Prostate gland (tissue), 2 donors: ENCODE results near the gene GET3. TPM values are rescaled to one million over a fixed set of nuclear protein-coding genes. Genes with fewer than 3 reads are reported as not detected.
"Not testable (repeated sequence)": the region's sequence is repeated elsewhere in the genome, so short reads cannot be mapped to it uniquely, and the experiment has no call there.

ENCODE experiments used
- DNase-seq: peaks from one replicate; pipeline ENCODE4 v3.0.0-alpha.2; 2019; ENCODE audit warnings: low spot score
- H3K27ac ChIP-seq, 2 donors: fragments of 200-600 bp; sonication (generic); 2 replicates each; pipeline ENCODE4 v1.5.1; 2017 to 2019
- H3K27me3 ChIP-seq: fragments of 200-600 bp; sonication (generic); replicated peaks from 2 replicates; pipeline ENCODE4 v1.5.1; 2019; ENCODE audit not compliant: insufficient read depth
- H3K36me3 ChIP-seq, 2 donors: fragments of 200-600 bp; sonication (generic); 1 replicate in 1 of 2; 2 replicates in 1 of 2; pipeline versions ENCODE4 v1.5.1 to v1.8.1; 2017 to 2019
- H3K4me1 ChIP-seq: fragments of 200-600 bp; sonication (generic); replicated peaks from 2 replicates; pipeline ENCODE4 v1.5.1; 2019
- H3K4me3 ChIP-seq, 2 donors: fragments of 200-600 bp; sonication (generic); 2 replicates each; pipeline ENCODE4 v1.5.1; 2017 to 2019
- H3K9me3 ChIP-seq: fragments of 200-600 bp; sonication (generic); 2 replicates; pipeline ENCODE4 v1.5.1; 2017
- CTCF ChIP-seq, 4 experiments: fragments of 200-600 bp in 2 of 4; fragments of 450-650 bp in 2 of 4; sonication (generic) in 2 of 4; IDR thresholded peaks; 1 replicate in 3 of 4; 2 replicates in 1 of 4; pipeline ENCODE4 v1.5.1; 2016 to 2019; ENCODE audit warnings: antibody characterized with exemption in 4 of 4, mild to moderate bottlenecking in 2 of 4, moderate library complexity in 2 of 4
- POLR2A ChIP-seq: fragments of 450-650 bp; IDR thresholded peaks from one replicate; pipeline ENCODE4 v1.6.1; 2016; ENCODE audit warnings: antibody characterized with exemption, mild to moderate bottlenecking
- POLR2AphosphoS5 ChIP-seq: sonication (generic); formaldehyde crosslinking; IDR thresholded peaks from one replicate; pipeline ENCODE4 v1.6.1; 2017; ENCODE audit warnings: antibody characterized with exemption
- WGBS: methylation state at CpG from one replicate; pipeline ENCODE4 v1.1.5; 2018; 5-methylcytosine and 5-hydroxymethylcytosine counted together
- intact Hi-C: fragments of 100-400 bp; cut with DNase I; formaldehyde crosslinking; loops from one replicate; pipeline ENCODE4 v1.14.2; 2022
- total RNA-seq, 2 donors: library from RNA; depleted of rRNA; stranded (reverse); fragments of >200 nt; gene quantifications; one replicate each; pipeline ENCODE4 v1.1.0, GENCODE V29; 2016

Gene GET3
- total RNA-seq, 2 donors from 2014 or later, result 65.4 to 82.1 TPM

GRCh38 chr19:12695096-12695495, 42.2 kb upstream of the GET3 start:
- 86% methylated on average over 2 of the region's 2 CpGs for WGBS
- Histone ChIP-seq H3K36me3 (no peaks in the 10 kb centered on the region), H3K4me3 (no peak overlapping the region), H3K27me3 (no peaks in the 10 kb centered on the region), H3K27ac (no peak overlapping the region), H3K4me1 (peaks cover 9% of the 10 kb centered on the region), H3K9me3 (no peaks in the 10 kb centered on the region)
- intact Hi-C loops, result no loop called here
- DNase-seq, result no peak
- no peak for TF ChIP-seq POLR2A

- Histone ChIP-seq H3K27ac (no peak overlapping the region), H3K9me3 (no peaks in the 10 kb centered on the region), H3K27me3 (no peaks in the 10 kb centered on the region), H3K4me3 (peak overlapping the region; percentile 47 to 77), H3K36me3 (peaks cover 0 to 1% of the 10 kb centered on the region in 2 donors), H3K4me1 (peaks cover 9% of the 10 kb centered on the region)
- WGBS, result 92% methylated on average over 1 of the region's 1 CpG
- intact Hi-C loops, result no loop called here
- TF ChIP-seq CTCF (IDR thresholded peaks at IDR 0.05) (no peak), POLR2AphosphoS5 (no peak), POLR2A (no peak)
- no peak for DNase-seq
These were observed 41.8 kb upstream of the GET3 start for GRCh38 chr19:12695514-12695913.

DNA sequence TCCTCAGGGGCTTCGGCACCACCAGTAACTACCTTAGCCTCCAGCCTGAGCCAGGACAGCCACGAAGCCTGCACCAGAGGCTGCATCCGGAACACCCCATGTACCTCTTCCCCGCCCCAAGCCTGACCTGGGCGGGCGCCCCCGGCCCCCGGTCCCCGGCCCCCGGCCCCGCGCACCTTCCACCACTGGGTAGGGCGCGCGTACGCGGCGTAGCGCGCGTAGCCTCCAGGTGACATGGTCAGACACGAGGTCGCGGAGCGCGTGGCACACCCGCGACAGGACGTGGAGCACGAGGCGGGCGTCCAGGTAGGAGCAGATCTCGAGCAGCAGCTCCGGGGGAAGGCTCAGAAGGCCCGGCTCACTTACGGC, 41.3 kb upstream of the GET3 start:
- peaks cover 9% of the 10 kb centered on the region for H3K4me1 ChIP-seq
- no peak for TF ChIP-seq POLR2A
- TF ChIP-seq POLR2AphosphoS5, result no peak
- no peak for TF ChIP-seq CTCF (IDR thresholded peaks at IDR 0.05)
- WGBS, result 5% methylated on average over 33 of the region's 36 CpGs
- H3K9me3 ChIP-seq, result no peaks in the 10 kb centered on the region
- no peak overlapping the region for H3K27ac ChIP-seq
- DNase-seq, result no peak
- H3K4me3 ChIP-seq, result peak overlapping the region; percentile 47 to 77
- intact Hi-C loops, result no loop called here
- peaks cover 0 to 6% of the 10 kb centered on the region in 2 donors for H3K36me3 ChIP-seq
- no peaks in the 10 kb centered on the region for H3K27me3 ChIP-seq

- H3K9me3 ChIP-seq, result no peaks in the 10 kb centered on the region
- intact Hi-C loops, result no loop called here
- peak within 1 kb of the TSS; percentile 47 to 77 for H3K4me3 ChIP-seq
- peaks cover 9% of the 10 kb centered on the region for H3K4me1 ChIP-seq
- peak; percentile 34 for TF ChIP-seq POLR2A
- peak; percentile 99 for TF ChIP-seq POLR2AphosphoS5
- peak in 1 of 4 experiments; percentile 33 for TF ChIP-seq CTCF (IDR thresholded peaks at IDR 0.05)
- no peaks in the 10 kb centered on the region for H3K27me3 ChIP-seq
- peaks cover 0 to 13% of the 10 kb centered on the region in 2 donors for H3K36me3 ChIP-seq
- peak; percentile 95 for DNase-seq
- H3K27ac ChIP-seq, result peak within 1 kb of the TSS; percentile 77
- WGBS, result 8% methylated on average over 50 of the region's 59 CpGs
These were observed 40.6 kb upstream of the GET3 start, which contains the start of gene FBXW9 for GRCh38 chr19:12696366-12697335. FBXW9 (minus strand) TSS chr19:12696631; CDS start chr19:12696581, 50 bp downstream.

GRCh38 chr19:12697425-12697824, 39.9 kb upstream of the GET3 start:
- H3K27ac ChIP-seq, H3K4me1 ChIP-seq, DNase-seq, H3K27me3 ChIP-seq, intact Hi-C loops, H3K4me3 ChIP-seq, H3K9me3 ChIP-seq: not testable (repeated sequence)
- peaks cover 5 to 20% of the 10 kb centered on the region in 2 donors for H3K36me3 ChIP-seq
- 96% methylated on average over 22 of the region's 22 CpGs for WGBS
